Measurements from ENCODE around the gene NPIPA7.
"Not testable (repeated sequence)": the region's sequence is repeated elsewhere in the genome, so short reads cannot be mapped to it uniquely, and the experiment has no call there.

NPIPA7 gene

GRCh38 chr16:16420515-16420914, 41.6 kb downstream of the NPIPA7 start:
- DNase-seq (ENCODE audit: low read depth), result not testable (repeated sequence)

- DNase-seq (ENCODE audit: low read depth), result not testable (repeated sequence)
Observed at GRCh38 chr16:16425146-16425545, 46.2 kb downstream of the NPIPA7 start.

- DNase-seq (ENCODE audit: low read depth), result not testable (repeated sequence)
Observed at GRCh38 chr16:16431135-16431534, 52.2 kb downstream of the NPIPA7 start.

- not testable (repeated sequence) for DNase-seq (ENCODE audit: low read depth)
Observed at GRCh38 chr16:16434711-16435110, 55.8 kb downstream of the NPIPA7 start.

- DNase-seq (ENCODE audit: low read depth), result not testable (repeated sequence)
Observed at GRCh38 chr16:16441401-16441800, 62.5 kb downstream of the NPIPA7 start.
